HG03457 (cell line): ENCODE measurements around the gene PDE4B.

Experiments used
- ATAC-seq: cut with Tn5 transposase; IDR thresholded peaks from one replicate; pipeline ENCODE4 v1.9.1; 2021; ENCODE audit warnings: moderate number of reproducible peaks; ENCODE audit not compliant: unreplicated experiment

The PDE4B gene

DNA sequence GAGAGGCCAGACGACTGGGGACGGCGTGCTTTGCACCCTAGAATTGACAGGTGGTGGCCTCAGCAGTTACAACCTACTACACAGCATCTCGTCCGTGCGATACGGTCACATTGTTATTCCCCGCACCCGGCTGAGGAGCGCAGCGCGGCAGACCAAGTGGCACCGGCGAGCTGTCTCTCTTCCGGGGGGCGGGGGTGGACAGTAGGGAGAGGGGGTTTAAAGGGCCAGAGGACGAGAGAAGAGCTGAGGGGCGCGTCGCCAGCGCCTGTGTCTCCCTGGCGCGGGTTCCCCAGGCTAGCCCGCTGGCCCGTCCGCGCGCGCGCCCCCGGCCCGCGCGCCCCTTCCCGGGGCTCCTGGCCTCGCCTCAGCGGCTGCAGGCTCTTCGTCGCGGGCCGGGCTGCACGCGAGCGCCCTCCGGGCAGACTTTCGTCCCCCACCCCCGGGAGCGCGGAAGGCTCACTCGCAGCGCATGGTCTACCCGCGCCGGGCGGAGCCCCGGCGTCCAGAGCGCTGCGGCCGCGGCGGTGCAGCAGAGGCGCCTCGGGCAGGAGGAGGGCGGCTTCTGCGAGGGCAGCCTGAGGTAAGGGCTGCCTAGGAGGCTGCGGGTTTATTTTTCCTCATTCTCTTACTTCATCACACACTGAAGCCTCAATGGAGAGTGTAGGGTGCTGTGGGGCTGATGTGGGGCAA is at the start of gene PDE4B:
PDE4B (plus strand) TSS at position 227 of the 690 bp plus-strand sequence.
- ATAC-seq, result no peak

DNA sequence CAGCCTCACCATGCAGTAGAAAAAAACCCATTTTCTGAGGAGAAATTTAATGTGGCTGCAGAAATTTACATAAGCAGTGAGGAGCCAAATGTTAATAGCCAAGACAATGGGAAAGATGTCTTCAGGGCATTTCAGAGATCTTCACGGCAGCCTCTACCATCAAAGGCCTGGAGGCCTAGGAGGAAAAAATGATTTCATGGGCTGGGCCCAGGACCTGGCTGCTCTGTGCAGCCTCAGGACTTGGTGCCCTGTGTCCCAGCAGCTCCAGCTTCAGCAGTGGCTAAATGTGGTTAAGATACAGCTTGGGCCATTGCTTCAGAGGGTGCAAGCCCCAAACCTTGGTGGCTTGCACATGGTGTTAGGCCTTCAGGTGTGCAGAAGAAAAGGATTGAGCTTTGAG is 48.0 kb upstream of the PDE4B start:
- ATAC-seq, result no peak

DNA sequence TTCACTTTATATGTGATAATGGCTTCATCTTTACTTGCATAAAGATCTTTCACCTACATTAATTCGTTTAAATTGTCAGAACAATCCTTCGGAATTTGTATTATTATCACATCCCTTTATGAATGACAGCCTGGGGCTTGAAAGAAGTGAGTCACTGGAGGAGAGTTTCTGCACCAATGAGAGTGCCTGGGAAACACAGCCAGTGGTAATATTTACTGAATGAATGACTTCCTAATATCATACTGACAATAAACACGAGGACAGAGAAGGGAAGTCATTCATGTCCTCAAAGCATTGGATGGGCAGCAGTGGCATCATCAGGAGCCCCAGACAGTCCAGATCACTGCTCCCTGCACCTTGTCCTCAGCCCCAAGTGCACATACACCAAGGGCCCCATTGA is 40.7 kb upstream of the PDE4B start:
- no peak for ATAC-seq

DNA sequence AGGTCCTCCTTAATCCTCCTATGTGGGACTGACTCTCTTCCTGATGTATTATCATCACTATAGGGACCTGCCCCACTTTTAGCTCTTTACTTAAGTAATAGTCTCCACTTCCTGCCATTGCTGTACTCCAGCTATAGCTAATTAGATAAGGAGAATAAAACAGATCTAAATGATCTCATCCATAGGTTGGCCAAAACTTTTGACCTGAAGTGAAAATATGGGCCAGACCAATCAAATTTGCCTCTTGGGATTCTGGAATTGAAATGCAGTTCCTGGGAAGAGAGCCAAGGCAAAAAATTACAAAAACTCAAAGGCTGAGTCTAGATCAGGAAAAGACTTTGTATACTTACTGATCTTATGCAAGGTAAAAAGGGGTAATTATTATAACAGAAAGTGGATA is 36.1 kb upstream of the PDE4B start:
- no peak for ATAC-seq

DNA sequence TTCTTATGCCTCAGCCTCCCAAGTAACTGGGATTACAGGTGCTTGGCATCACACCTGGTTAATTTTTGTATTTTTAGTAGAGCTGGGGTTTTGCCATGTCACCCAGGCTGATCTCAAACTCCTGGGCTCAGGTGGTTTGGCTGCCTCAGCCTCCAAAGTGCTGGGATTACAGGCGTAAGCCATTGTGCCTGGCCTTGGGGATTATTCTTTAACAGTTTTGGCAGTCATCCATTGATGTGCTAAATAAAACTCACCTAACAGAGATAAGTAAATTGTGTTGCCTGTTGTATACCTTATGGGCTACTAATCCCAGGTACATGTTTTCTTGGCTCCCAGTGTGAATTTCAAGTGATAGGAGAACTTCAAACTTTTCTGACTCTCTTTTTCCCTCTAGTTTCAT is 35.2 kb upstream of the PDE4B start:
- no peak for ATAC-seq

DNA sequence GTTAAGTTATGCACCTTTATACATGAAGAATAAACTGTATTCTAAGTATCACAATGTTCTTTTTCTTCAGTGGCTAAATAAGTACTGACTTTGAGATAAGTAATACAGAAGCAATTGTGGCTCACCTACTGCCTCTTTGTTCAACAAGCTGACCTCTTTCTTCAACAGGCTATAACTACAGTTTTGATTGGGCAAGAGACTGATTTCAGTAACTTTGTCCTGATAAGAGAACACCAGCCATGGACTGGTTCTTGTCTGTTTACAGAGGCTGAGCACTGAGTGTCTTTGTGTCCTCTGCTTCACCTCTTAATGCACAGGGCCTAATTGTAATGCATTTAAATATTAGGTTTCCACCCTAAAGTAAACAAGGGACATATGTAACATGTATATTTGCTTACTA is 34.6 kb upstream of the PDE4B start:
- ATAC-seq, result no peak

DNA sequence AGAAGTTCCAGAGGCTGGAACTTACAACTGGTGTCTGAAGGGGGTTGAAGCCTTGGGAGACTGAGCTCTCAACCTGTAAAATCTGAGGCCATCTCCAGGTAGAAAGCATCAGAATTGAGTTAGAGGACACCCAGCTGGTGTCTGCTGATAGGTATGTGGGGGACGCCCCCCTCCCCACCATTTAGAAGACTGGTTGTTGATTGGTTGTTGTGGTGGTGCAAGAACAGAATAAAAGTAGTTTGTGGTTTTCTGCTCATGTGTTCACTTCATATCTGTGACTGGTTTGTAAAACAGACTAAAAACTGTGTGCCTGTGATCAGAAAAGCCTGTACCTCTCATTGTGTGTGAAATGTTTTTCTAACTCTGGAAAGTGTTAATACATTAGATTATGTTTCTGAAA is 33.2 kb upstream of the PDE4B start:
- no peak for ATAC-seq

DNA sequence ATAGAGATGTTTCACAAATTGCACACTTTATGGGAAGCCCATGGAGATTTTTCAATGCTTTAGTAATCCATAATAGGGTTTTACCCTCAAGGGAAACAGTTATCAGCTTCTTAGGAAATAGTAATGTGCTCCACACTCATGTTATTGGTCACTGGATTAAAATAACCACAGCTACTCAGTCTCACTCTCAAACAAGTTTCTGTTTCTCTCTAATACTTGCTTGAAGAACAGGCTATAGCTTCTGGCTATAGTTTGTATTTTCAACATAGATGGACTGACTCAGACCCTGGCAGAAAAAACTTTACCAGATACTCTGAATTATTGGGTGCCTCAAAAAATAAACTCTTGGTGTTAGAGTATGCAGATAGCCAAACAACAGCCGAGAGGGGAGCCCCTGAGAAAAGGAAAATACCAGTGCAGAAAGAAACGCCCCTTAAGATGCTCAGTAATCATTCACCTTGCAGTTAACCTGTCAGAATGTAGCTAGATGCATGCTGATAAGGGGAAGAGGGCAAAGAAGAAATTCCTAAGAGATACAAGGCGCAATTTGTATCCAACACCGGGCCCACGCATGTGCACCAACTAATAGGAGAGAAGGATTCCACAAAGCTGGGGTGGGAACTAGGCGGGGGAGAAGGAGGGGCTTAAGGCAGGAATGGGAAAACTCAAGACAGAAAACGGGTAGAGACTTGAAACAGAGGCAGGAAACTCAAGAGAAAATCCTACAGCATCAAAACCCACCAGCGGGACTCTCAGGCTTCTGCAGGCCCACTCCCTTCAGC is 30.4 kb upstream of the PDE4B start:
- peak; percentile 59 for ATAC-seq

DNA sequence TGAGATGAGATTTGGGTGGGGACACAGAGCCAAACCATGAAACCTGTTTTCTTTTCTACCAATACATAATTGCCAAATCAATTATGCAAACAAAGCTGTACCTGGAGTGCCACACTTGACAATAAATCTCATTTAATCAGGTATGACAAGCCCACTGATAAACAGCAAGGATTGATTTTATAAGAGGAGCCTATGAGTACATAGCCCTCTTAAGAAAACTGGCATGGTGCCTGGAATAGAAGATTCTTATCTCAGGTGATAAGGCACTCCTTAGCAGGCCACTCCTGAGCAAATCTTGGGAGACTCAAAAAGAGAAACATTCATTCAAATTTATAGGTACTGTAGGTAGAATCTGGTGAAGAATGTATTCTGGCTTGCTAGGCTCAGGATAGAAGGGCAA is 28.6 kb upstream of the PDE4B start:
- ATAC-seq, result no peak

DNA sequence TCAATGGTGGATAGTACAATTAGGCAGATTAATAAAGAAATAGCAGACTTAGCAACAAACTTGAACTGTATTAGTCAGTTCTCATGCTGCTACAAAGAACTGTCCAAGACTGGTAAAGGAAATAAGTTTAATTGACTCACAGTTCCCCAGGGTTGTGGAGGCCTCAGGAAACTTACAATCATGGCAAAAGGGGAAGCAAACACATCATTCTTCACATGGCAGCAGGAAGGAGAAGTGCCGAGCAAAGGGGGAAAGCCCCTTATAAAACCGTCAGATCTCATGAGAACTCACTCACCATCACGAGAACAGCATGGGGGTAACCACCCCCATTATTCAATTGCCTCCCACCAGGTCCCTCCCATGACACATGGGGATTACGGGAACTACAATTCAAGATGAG is 27.1 kb upstream of the PDE4B start:
- no peak for ATAC-seq

DNA sequence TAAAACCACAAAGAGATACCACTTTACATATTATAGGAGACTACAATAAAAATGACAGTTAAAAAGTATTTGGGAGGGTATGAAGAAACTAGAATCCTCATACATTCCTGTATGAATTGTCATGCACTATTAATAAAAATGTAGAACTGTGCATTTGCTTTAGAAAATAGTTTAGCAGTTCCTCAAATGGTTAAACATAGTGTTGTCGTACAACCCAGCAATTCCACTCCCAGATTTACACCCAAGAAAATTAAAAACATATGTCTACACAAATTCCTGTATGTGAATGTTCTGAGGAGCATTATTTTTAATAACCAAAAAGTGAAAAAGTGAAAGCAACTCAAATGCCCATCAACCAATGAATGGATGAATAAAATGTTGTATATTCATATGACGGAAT is 23.1 kb upstream of the PDE4B start:
- ATAC-seq, result no peak

DNA sequence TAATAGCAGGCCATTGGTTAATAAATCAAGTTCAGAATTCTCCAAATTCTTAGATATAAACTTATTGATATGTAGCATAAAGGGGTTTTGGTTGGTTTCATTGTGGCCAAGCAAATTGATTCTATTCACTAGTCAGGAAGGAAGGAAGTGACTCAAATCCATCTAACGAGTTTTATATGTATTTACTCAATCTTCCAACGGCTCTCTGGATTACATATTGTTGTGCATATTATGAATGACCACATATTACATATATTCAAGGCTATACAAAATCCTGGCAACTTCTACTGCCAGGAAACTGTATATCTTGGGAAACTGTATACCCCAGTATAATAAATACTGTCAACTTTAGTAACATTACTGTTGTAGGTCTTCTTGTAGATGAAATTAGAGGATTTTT is 20.1 kb upstream of the PDE4B start:
- no peak for ATAC-seq

DNA sequence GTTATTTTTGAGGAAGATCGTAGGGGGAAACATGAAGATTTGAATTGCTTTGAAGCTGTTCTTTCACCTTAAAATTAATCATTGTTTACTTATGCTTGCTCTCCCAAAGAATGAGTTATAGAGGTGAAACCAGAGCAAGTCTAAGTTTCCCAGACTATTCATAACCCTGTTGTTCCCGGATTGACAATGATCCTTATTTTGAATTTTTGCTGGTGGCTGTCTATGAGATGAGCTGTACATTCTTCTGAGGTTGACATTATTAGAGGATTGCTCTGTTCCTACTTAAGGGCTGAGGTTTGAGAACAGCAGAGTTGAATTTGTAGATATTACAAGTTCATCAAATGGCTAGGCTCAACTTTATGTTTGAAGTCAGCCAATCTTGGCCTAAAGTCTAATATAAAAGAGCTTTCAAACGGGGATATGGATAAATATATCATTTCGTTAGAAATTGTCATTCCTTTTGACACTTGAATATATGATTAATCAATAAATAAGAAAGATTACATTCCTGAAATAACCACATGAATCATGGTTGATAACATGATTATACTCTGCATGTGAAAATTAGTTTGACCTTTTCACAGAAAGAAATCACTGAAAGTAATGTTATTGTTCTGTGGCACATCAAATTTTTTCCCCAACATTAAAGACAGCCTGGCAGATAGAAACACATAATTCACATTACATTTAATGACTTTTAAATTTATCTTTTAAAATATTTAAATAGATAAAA is 19.1 kb upstream of the PDE4B start:
- ATAC-seq, result no peak

DNA sequence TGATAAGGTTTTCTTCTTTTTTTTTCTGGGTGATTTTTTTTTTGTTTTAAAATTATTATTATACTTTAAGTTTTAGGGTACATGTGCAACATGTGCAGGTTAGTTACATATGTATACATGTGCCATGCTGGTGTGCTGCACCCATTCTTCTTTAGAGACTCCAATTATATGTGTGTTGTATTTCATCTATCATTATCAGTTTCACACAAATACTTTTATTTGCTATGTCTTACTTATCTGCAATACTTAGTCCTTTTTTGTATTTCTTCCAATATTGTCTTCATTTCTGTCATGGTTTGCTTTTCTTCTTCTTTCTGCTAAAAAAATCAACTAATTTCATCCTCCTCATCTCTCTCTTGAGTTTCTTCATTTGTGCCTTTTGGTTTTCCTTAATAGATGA is 3.9 kb upstream of the PDE4B start:
- no peak for ATAC-seq

DNA sequence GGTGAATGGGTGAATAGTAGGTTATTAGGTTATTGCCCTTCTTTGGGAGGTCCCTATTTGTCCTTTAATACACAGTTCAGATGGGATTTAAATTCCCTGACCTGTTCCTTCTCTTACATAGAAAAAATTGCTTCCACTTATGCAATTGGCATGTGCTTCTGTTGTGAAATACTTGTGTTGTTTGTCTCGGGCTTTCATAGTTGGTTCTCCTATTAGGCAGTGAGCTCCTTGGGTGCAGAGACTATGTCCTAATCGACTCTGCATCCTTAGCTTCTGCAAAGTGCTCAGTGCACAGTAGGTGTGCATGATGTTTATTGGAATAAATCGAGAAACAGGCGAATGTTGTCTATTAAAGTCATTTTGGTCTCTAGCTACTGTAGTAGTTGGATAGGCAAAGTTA is 1.3 kb upstream of the PDE4B start:
- no peak for ATAC-seq

DNA sequence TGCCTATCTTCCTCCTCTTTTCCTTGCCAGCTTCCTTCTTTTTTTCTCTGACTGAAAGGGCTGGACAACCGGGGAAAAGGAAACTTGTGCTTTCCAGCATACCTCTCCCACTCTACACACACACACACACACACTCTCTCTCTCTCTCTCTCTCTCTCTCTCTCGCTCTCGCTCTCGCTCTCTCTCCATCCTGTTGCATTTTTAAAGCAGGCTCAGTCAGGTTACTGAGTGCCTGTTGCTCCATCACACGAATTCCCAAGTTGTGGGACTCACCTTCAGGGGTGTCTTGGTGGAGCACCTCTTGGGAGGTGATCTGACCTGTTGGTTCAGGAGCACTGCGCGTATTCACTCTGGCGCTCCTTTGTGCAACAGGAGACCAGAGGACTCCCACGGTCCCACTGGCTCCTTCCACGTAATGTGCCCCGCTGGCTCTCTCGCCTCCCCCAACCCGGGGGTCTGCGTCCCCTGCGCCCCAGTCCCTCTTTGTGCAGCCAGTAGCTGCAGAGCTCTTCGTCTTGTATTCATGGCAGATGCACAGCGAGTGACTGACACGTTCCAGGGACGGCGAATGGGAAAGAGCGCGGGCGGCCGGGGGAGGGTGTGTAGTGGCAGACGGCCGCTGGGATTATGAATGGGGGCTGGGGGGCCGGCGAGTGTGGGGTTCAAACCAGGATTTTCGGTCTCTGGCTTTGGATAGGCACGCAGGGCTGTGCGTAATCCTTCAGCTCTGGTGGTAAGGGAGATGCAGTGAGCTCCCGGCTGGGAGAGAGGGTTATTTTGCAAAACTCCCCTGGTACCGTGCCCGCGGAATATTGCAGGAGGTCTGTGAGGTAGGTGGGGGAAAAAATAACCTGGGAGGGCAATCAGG is 660 bp upstream of the PDE4B start:
- no peak for ATAC-seq

DNA sequence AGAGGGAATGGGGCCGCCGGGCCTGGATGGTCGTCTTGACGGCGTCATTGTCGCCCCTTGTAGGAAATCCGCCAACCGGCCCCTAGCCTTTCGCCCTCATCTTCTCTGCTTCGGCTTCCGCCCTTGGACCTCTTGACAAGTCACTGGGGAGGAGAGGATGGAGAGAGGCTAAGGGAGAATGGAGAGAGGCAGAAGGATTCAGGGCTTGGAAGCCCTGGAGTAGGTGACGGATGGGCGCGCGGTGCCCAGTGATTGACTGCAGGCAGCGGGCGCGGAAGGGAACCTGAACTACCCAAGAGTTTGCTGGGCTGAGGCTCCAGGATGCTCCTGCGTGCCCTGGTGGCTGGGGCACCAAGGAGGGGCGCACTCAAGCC is 651 bp downstream of the PDE4B start:
- no peak for ATAC-seq

DNA sequence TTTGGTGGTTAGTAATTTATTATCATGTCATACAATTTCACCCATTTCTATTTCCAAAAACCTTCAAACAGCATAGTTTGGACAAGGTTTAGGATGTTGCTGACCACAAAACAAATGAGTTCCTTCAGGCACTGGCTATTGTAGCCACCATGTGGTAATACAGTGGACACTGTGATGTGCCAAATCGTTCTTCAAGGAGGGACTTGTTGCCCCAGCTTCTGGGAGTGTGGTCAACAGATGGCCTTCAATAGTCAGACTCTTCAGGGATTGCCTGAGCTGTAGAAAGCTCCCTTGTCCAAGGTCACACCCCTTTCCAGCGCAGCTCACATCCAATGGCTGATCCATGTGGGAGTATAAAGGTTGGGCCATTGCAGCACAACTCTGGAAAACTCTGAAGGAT is 2.6 kb downstream of the PDE4B start:
- ATAC-seq, result no peak

DNA sequence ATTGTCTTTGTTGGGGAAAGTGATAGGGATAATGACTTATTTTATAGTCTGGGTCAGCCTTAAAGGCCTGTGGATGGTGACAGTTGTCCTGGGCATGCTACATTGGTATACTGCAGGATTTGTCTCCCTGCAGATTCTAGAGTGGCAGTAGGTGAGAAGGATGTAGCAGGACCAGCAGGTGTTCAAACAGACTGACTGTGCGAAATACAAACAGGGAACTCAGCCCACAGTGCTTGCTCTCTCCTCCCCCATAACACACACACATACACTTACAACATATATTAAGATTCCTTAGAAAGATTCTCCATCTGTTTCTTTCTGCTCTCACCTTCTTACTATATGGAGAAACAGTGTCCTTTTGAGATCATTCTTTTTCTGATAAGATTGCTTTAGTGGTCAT is 6.9 kb downstream of the PDE4B start:
- no peak for ATAC-seq

DNA sequence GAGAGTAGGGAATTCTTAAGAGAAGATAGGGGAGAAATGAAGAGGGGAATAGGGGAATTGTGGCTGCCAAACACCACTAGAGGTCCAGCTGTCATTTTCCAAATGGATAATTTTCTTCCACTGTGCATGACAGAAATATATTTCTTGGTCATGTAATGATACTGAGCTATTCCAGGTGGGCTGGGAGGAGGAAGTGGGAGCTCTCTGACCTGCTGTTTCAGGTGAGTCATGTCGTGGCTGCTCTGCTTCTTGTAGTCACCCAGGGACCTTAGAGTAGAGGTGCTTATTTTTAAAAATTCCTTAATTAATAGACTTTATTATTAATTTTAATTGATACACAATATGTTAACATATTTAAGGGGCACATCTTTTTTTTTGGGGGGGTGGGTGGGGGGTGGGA is 11.9 kb downstream of the PDE4B start:
- ATAC-seq, result no peak

DNA sequence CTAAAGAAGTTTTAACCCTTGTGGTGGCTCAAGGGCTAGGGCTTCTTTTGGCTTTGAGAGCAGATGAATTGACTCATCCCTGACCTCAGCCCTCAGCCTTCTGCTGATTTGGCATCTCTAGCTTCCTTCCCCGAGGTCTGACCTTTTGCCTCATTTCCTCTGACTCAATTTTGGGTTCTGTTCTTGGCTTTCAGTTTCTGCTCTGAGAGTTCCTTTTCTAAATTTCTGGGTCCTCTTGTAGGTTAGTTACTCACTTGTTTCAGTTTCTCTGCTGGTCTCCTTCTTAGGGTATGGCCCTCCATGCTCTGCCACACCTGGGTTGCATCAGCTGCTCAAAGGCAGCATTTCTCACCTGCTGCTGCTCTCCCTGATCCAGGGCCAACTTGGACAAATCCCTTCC is 19.4 kb downstream of the PDE4B start:
- ATAC-seq, result peak; percentile 99
